Tibial artery (tissue), 4 donors: Measurements from ENCODE around the gene MIS18BP1.
A peak's percentile ranks its signal among the peaks of the same experiment; 100 is the strongest.

Source experiments
- DNase-seq, 2 donors: peaks; one replicate each; pipeline ENCODE4 v3.0.0-alpha.2; 2019
- H3K27ac ChIP-seq, 2 donors: fragments of 200-600 bp; sonication (generic) in 1 of 2; 1 replicate in 1 of 2; 2 replicates in 1 of 2; pipeline ENCODE4 v1.5.1; 2018 to 2019; ENCODE audit warnings: mild to moderate bottlenecking in 1 of 2
- H3K27me3 ChIP-seq, 2 donors: fragments of 200-600 bp; sonication (generic) in 1 of 2; one replicate each; pipeline versions ENCODE4 v1.5.1 to v1.6.0; 2016 to 2019
- H3K36me3 ChIP-seq, 3 donors: fragments of 200-600 bp; sonication (generic) in 2 of 3; one replicate each; pipeline ENCODE4 v1.5.1; 2016 to 2019; ENCODE audit warnings: mild to moderate bottlenecking in 2 of 3
- H3K4me1 ChIP-seq, 4 donors: fragments of 200-600 bp; sonication (generic) in 2 of 4; 1 replicate in 3 of 4; 2 replicates in 1 of 4; pipeline ENCODE4 v1.5.1; 2016 to 2019
- H3K4me3 ChIP-seq, 2 donors: fragments of 200-600 bp; sonication (generic) in 1 of 2; 1 replicate in 1 of 2; 2 replicates in 1 of 2; pipeline ENCODE4 v1.5.1; 2018 to 2019; ENCODE audit warnings: mild to moderate bottlenecking in 2 of 2
- H3K9me3 ChIP-seq, 3 donors: fragments of 200-600 bp; sonication (generic) in 1 of 3; one replicate each; pipeline ENCODE4 v1.5.1; 2016 to 2019
- intact Hi-C: fragments of 100-400 bp; cut with DNase I; formaldehyde crosslinking; loops from one replicate; pipeline ENCODE4 v1.15.0; 2023; ENCODE audit warnings: low total_unique reads
- TF ChIP-seq, protein P1 (sequence below), 2 experiments: fragments of 200-600 bp in 1 of 2; fragments of 450-650 bp in 1 of 2; IDR thresholded peaks; one replicate each; pipeline ENCODE4 v1.5.1; 2017 to 2019; ENCODE audit warnings: antibody characterized with exemption in 2 of 2, mild to moderate bottlenecking in 1 of 2, moderate library complexity in 1 of 2

The MIS18BP1 gene

DNA sequence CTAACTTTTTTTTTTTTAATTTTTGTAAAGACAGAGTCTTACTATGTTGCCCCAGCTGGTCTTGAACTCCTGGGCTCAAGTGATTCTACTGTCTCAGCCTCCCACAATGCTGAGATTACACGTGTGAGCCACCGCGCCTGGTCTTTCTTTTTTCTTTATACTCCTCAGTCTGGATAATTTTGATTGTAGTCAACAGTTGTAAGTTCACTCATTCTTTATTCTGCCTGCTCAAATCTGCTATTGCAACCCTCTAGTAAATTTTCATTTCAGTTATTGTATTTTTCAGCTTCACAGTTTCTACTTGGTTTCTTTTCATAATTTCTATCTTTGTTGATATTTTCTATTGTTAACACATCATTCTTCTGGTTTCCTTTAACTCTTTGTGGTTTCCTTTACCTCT is 5.8 kb upstream of the MIS18BP1 start:
- TF ChIP-seq, protein P1, sequence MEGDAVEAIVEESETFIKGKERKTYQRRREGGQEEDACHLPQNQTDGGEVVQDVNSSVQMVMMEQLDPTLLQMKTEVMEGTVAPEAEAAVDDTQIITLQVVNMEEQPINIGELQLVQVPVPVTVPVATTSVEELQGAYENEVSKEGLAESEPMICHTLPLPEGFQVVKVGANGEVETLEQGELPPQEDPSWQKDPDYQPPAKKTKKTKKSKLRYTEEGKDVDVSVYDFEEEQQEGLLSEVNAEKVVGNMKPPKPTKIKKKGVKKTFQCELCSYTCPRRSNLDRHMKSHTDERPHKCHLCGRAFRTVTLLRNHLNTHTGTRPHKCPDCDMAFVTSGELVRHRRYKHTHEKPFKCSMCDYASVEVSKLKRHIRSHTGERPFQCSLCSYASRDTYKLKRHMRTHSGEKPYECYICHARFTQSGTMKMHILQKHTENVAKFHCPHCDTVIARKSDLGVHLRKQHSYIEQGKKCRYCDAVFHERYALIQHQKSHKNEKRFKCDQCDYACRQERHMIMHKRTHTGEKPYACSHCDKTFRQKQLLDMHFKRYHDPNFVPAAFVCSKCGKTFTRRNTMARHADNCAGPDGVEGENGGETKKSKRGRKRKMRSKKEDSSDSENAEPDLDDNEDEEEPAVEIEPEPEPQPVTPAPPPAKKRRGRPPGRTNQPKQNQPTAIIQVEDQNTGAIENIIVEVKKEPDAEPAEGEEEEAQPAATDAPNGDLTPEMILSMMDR (IDR thresholded peaks at IDR 0.05), result no peak
- Histone ChIP-seq H3K9me3 (peaks cover 0 to 19% (median 17%) of the 10 kb centered on the region in 3 donors), H3K4me3 (no peak overlapping the region), H3K36me3 (no peaks in the 10 kb centered on the region), H3K27me3 (no peaks in the 10 kb centered on the region), H3K27ac (no peak overlapping the region), H3K4me1 (peaks cover 0 to under 1% (median 0%) of the 10 kb centered on the region in 4 donors)
- intact Hi-C loops, result loop anchor here (10.0 kb wide), 1 partner anchor 124 kb away; the partner anchor contains the start of genes FANCM and FKBP3
- no peak for DNase-seq

- Histone ChIP-seq H3K27me3 (no peaks in the 10 kb centered on the region), H3K4me1 (peaks cover 0 to 4% (median 0%) of the 10 kb centered on the region in 4 donors), H3K9me3 (peaks cover 0 to 19% (median 17%) of the 10 kb centered on the region in 3 donors), H3K27ac (no peak overlapping the region), H3K36me3 (no peaks in the 10 kb centered on the region), H3K4me3 (no peak overlapping the region)
- no peak for DNase-seq
- intact Hi-C loops, result loop anchor here (10.0 kb wide), 1 partner anchor 123 kb away; the partner anchor contains the start of genes FANCM and FKBP3
- TF ChIP-seq, protein P1 (IDR thresholded peaks at IDR 0.05), result no peak
Measured at GRCh38 chr14:45258073-45258472, 5.1 kb upstream of the MIS18BP1 start.

GRCh38 chr14:45254771-45255170 is 1.8 kb upstream of the MIS18BP1 start:
- intact Hi-C loops, result loop anchor here (10.0 kb wide), 1 partner anchor 120 kb away; the partner anchor contains the start of genes FANCM and FKBP3
- TF ChIP-seq, protein P1 (IDR thresholded peaks at IDR 0.05), result no peak
- no peak overlapping the region for H3K4me3 ChIP-seq

GRCh38 chr14:45253754-45254310 is 830 bp upstream of the MIS18BP1 start:
- Histone ChIP-seq H3K4me3 (peak overlapping the region; percentile 74 to 84), H3K27me3 (no peaks in the 10 kb centered on the region), H3K36me3 (no peaks in the 10 kb centered on the region), H3K9me3 (peaks cover 0 to 12% (median 12%) of the 10 kb centered on the region in 3 donors), H3K27ac (peak overlapping the region; percentile 80 to 85), H3K4me1 (peaks cover 0 to 19% (median 12%) of the 10 kb centered on the region in 4 donors)
- peak in 1 of 2 donors; percentile 25 for DNase-seq
- TF ChIP-seq, protein P1 (IDR thresholded peaks at IDR 0.05), result no peak
- intact Hi-C loops, result loop anchor here (10.0 kb wide), 1 partner anchor 119 kb away; the partner anchor contains the start of genes FANCM and FKBP3

More at GRCh38 chr14:45254771-45255170, 1.8 kb upstream of the MIS18BP1 start:
- peaks cover 0 to 19% (median 17%) of the 10 kb centered on the region in 3 donors for H3K9me3 ChIP-seq
- DNase-seq, result no peak
- H3K36me3 ChIP-seq, result no peaks in the 10 kb centered on the region
- no peaks in the 10 kb centered on the region for H3K27me3 ChIP-seq
- H3K27ac ChIP-seq, result no peak overlapping the region
- peaks cover 0 to 19% (median 12%) of the 10 kb centered on the region in 4 donors for H3K4me1 ChIP-seq

DNA sequence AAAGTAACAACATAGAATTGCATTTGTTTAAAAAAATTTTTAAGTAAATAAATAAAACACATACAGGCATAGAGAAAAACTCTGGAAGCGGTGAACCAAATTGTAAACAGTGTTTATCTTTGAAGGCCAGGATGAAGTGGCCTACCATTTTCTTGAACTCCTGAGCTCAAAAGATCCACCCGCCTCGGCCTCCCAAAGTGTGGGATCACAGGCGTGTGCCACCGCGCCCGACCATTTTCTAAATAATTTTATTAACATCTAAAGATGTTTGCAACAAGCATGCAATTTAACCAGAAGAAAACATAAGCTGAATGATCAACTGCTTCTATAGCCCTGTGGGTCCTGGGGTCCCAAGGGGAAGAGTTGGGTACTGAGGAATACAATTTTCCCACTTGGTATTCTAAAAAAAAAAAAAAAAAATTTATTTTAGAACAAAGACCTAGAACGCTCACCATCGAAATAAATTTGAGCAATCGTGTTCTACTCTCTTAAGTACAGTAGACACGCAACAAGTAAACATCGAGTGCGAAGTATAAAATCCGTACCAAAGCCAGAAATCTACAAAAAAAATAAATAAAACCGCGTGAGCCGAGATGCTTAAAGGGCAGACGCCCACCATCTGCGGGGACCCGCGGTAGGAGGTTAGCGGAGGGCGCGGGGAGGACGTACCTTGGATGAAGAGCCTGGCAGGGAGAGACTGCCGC is 484 bp downstream of the MIS18BP1 start:
- DNase-seq, result no peak
- Histone ChIP-seq H3K27me3 (no peaks in the 10 kb centered on the region), H3K9me3 (no peaks in the 10 kb centered on the region), H3K4me3 (peak overlapping the region; percentile 74 to 84), H3K4me1 (peaks cover 0 to 19% (median 12%) of the 10 kb centered on the region in 4 donors), H3K36me3 (no peaks in the 10 kb centered on the region), H3K27ac (peak overlapping the region; percentile 80 to 85)
- TF ChIP-seq, protein P1 (IDR thresholded peaks at IDR 0.05), result no peak
- intact Hi-C loops, result loop anchor here (10.0 kb wide), 1 partner anchor 118 kb away; the partner anchor contains the start of genes FANCM and FKBP3
